GM18502 (cell line): ENCODE measurements around the gene MCCD1.
"Not testable (repeated sequence)": the region's sequence is repeated elsewhere in the genome, so short reads cannot be mapped to it uniquely, and the experiment has no call there.

ENCODE experiments used
- ATAC-seq: cut with Tn5 transposase; IDR thresholded peaks from one replicate; pipeline ENCODE4 v1.9.1; 2021; ENCODE audit warnings: mild to moderate bottlenecking; ENCODE audit not compliant: unreplicated experiment, poor library complexity

MCCD1 gene, protein sequence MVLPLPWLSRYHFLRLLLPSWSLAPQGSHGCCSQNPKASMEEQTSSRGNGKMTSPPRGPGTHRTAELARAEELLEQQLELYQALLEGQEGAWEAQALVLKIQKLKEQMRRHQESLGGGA

DNA sequence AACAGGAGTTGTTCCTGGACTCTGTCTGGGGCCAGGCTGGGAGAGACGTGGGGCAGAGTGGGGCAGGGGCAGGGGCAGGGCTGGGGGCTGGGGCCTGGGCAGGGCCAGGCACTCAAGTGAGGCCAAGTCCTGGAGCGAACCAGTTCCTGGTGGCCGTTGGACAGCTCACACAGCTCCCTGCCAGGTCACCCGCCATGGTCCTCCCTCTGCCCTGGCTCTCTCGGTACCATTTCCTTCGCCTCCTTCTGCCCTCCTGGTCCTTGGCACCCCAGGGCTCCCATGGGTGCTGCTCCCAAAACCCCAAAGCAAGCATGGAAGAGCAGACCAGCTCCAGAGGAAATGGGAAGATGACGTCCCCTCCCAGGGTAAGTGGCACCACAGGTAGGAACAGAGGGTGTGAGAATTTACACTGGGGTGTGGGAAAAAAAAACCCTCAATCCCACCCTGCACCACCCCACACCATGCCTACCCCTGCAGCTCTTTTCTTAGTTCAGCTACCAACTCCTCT lies at the start of gene MCCD1:
Gene MCCD1, plus strand, starts transcription at position 142 of the 508 bp plus-strand sequence. Its CDS starts 53 bp downstream, at position 195.
- no peak for ATAC-seq

DNA sequence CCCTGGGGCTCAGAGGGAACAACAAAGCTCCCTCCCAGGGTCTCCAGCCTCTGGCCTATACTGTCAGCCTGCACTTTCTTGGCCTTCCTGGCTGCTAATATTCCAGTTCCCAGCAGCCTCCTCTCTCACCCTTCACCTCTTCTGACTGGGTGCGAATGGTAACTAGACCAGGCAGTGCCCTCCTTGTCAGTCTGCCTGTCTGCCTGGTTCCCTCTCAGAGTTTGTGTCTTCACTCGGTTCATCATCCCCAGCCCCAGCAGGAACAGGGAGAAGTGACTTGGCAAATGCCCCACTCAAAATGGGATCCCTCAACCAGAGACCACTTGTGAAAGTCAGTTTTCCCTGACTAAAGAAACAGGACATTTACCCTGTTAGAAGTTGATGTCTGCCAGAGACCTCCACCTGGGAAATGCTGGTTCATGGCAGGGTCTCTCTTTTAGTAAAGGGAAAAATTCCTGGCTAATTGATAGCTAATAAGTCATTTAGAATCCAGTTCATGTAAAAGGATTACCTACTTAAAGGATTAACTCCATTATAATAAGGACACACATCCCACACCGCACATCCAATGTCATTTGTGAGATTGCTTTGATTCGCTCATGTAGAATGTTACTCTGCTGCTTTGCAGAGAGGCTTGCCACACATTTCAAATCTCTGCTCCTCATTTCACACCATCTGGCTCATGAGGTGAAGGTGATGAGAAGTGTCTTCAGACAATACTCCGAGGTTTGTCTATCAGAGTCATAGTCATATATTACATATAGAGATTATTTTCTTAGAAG lies 49.4 kb upstream of the MCCD1 start:
- no peak for ATAC-seq

DNA sequence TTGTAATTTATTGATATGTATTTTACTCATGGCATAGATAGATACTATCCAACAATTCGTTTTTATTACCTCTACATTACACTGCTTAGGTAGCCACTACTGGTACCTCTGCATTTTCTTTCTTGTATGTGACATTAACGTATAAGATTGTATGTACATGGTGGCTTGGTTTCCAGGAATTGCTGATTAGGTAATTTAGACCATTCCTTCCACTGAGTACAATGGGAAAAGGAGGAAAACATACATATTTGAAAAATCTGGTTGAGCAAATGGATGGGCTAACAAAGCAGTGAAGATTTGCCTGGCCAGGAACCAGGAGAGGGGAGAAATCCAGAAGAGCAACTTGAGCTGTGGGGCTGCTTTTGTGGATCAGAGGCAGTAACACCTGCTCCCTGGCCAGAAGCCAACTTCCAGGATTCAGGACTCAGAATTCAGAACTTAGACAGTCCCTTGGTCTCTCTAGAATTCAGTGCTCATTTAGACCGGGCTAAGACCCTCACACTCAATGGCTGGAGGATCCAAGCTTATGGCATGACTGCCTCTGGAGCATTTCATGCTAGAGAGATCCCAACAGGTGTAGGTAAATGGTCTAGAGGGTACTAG lies 48.7 kb upstream of the MCCD1 start:
- ATAC-seq: no peak

DNA sequence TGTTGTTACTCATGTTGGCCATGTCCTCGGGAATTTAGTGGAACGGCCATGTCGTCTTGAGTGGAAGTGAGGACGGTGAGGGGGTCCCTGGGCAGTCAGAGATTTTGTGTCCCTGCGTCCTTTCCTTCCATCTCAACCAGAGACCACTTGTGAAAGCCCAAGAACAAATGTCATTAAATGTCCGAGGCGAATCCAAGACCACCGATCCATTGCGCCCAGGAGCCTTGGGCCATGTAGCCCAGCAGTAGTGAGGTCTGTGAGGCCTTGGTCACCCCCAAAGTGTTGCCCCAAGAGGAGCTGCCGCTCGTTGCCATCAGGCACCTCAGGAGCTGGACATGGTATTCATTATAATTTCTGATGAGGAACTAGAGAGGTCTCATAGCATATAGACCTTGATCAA lies 48.2 kb upstream of the MCCD1 start:
- ATAC-seq: no peak

DNA sequence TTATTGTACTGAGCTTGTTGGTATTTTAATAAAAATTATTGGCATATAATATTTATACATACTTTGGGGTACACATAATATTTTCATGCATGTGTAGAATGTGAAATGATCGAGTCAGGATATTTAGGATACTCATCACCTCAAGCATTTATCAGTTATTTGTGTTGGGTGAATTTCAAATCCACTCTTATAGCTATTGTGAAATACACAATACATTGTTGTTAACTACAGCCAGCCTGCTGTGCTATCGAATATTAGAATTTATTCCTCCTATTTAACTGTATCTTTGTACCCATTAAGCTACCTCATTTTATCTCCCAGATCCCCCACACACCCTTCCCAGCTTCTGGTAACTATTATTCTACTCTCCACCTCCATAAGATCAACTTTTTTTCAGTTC lies 45.4 kb upstream of the MCCD1 start:
- ATAC-seq: no peak

DNA sequence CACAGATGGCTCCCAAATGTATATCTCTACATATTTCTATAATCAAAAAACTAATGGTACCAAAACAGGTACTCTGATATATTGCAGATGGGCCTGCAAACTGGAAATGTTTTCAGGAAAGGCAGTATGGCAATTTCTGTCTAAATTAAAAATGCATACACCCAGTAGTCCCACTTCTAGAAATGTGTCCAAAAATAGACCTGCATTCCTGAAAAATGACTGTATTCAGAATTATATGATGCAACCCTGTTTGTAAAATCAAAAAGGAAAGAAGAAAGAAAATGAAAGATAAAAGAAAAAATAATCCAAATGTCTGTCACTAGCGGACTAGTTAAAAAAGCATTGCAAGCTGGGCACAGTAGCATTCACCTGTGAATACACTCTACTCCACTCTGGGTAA lies 43.7 kb upstream of the MCCD1 start:
- no peak for ATAC-seq

DNA sequence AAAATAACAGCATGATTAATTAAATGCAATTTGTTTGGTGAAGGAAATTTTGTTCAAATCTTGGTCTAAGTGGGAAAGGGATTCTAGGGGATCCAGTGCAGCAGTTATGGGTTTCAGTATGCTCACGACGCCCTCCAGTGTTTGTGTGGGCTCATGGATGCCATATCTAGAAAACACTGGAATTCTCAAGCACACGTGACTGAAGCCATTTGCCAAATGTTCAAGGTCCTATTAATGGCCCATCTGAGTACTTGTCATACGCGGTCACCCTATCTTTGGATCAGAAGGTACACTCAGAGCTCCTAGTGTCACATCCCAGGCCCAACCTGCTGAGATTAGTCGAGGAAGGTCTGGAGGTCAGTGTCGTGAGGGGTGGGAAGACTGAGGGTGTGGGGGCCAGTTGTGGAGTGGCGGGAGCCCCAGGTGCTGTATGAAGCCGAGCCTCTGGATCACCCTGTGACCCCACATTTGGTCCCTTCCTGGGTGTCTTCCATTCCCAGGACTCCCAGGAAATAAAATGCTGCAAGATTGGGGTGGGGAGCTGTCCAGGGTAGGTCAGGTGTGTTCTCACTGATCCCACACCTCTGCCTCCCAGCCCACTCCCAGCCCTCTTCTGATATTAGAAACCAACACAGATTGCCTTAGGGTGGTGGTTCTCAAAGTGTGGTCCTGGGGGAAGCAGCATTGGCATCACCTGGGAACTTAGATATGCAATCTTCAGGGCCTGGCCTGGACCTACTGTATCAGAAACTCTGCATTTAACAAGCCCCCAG lies 42.5 kb upstream of the MCCD1 start:
- ATAC-seq: not testable (repeated sequence)

DNA sequence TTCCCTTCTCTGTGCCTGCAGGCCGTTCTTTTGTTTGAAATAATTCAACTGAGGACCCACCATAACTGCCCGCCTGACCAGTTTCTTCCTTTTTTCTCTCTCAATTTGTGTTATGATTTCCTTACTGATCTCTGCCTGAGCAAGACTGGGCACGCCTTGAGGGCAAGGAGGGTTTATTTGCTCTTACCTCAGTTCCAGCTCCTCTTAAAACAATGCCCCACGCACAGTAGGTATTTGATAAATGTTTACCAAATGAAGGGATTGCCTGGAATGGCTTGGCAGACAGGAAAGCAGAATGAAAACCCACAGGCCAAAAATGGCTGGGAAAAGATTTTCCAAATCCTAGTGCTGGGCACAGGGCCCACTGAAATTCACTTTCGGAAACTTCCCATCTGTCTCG lies 41.1 kb upstream of the MCCD1 start:
- ATAC-seq: not testable (repeated sequence)

DNA sequence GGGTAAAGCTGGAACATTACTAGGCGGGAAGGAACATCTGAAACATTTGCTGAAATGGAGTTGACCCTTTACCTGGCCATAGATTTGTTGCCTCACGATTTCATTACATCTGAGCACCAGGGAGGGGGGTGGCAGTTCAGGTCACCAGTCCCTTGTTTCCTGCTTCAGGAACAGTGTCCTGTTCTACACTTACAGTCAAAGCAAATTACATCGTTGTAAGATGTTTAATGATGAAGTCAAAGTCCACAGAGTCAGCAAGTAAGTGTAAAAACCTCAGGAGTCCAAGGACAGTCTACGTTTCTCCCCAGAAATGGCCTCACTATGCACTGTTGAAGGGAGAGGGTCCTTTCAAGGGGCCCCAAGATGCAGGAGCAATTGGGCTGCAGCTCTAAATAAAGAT lies 39.7 kb upstream of the MCCD1 start:
- no peak for ATAC-seq

DNA sequence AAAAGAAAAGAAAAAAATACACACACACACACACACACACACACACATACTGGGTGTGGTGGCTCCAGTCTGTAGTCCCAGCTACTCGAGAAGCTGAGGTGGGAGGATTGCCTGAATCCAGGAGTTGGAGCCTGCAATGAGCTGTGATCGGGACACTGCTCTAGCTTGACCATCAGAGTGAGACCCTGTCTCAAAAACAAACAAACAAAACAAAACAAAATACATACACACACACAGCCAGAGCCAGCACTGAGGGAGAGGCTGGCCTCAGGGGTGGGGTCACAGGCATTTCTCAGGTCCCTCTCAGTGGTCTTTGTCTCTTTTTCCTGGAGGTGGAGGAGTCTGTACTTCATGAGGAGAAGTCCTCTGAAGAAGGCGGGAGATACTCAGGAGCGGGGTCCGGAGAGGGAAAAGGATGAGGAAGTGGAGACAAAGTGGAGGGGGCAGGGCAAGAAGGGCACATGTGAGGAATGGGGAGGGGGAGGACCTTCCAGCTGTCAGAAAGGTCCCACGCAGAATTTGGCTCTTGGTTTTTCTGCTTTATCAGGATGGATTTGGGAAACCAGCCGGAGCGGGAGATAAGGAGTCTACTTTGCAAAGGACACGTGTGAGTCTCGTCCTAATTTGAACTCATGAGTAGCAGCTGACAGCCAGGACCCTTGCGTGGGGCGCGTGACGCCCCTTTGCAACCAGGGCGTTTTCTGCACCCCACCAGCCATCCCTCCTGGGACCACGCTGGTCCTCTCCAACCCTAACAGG lies 38.5 kb upstream of the MCCD1 start:
- no peak for ATAC-seq

DNA sequence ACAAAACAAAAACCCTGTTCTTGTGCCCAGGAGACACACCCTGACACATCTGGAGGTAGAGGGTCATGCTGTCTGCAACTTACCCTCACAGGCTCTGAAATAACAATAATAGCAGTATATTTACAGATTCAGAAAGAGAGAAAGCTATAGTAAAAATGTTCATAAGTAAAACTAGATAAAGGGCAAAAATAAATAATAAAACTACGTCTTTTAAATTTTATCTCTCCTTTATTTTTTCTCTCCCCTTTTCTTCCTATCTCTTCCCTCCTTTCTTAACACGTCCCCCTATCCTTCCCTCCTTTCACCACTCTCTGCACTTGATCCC lies 35.2 kb upstream of the MCCD1 start:
- ATAC-seq: not testable (repeated sequence)

DNA sequence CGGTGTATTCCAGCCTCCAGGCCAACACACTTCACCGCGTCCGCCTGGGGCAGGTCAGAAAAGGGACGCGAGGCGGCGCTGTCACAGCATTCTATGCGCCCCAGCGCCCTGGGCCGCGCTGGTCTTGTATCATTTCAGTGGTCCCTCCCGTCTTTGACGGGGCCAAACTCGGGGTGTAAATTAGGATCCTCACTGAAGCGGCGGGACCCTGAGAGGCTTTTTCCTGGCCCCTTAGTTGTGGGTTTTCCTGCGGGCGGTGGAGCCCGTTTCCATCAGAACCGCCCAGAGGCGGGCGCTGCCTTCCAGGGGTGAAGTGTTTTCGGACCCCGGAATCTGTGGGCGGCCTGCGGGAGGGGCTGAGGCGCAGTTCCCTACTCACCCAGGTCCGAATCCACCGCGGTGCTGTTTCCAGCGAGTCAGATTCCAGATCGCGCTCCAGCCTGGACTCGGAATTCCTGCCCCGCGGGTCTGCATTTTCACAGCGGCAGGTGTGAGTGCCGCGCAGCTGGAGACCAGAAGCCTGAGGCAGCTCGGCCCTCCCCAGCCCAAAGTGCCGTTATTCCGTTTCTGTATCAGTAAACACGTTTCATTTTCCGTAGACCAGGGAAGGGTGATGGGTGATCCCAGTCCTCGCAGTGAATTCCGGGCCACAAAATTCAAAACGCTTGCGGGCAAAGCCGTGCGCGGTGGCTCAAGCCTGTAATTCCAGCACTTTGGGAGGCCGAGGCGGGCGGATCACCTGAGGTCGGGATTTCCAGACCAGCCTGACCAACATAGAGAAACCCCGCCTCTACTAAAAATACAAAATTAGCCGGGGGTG lies 34.7 kb upstream of the MCCD1 start:
- ATAC-seq: peak; percentile 39

DNA sequence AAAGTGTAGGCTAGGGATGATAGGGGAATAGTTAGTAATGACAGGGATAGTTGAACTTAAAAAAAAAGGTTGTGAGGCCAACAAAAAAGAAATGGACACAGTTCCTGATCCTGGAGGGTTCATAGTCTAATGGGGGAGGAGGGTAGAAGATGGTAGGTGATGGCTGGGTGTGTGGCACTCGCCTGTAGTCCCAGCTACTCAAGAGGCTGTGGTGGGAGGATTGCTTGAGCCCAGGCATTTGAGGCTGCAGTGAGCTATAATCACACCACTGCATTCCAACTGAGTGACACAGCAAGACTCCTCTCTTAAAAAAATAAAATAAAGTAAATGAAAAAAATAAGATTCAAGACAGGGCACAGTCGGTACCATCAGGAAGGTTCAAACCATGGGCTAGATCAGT lies 33.2 kb upstream of the MCCD1 start:
- ATAC-seq: no peak

DNA sequence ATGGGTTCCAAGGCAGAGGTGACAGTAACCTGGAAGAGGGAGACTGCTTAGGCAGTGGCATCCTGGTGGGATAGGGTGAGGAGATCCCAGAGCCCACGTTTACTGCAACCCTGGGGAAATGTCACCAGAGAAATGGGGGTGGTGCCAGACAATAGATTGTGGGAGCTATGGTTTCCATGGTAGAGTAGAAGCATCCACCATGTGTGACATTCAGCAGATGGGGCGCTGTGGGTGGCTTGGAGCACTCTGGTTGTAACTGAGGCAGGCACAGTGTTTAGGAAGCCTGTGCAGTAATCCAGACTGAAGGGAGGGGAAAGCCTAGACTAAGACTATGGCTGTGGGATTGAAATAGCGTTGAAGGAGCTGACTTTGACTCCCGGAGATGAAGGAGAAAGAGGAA lies 31.9 kb upstream of the MCCD1 start:
- ATAC-seq: not testable (repeated sequence)

DNA sequence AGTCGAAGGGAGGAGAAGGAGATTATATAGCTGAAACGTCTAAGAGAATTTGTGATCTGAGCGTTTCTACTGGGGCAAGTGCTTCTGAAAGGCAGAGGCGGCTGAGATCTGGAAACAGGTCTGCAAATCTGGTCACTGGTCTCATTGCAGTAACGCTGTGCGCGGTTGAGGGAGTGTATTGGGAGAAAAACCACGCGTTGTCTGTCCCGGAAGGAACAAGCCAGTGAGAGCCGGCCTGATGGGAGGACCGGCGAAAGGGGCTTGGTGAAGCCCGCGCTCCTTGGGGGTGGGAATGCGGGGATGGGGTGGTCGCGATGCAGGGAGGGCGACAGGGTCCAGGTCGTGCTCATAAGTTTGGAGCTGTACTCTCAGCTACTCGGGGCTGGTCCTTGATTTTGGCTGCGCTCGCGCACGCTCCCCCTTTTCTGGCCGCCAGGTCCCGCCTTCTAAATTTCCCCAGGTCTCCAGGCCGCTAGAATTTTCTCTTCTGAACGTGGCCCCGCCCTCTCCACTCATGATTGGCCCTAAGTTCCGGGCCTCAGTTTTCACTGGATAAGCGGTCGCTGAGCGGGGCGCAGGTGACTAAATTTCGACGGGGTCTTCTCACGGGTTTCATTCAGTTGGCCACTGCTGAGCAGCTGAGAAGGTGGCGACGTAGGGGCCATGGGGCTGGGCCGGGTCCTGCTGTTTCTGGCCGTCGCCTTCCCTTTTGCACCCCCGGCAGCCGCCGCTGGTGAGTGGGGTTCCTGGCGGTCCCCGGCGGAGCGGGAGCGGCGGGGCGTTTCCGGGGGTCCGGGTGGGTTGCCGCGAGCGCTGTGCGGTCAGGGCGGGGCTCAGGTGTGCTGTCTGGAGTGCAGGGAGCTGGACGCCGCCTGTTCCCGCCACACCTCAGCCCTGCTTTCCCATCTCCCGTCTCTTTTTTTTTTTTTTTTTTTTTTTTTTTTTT lies 31.0 kb upstream of the MCCD1 start, which contains the start of gene MICB:
Gene MICB, plus strand, starts transcription at position 615 of the 946 bp plus-strand sequence. Its CDS starts 49 bp downstream, at position 664.
- ATAC-seq: peak; percentile 51

DNA sequence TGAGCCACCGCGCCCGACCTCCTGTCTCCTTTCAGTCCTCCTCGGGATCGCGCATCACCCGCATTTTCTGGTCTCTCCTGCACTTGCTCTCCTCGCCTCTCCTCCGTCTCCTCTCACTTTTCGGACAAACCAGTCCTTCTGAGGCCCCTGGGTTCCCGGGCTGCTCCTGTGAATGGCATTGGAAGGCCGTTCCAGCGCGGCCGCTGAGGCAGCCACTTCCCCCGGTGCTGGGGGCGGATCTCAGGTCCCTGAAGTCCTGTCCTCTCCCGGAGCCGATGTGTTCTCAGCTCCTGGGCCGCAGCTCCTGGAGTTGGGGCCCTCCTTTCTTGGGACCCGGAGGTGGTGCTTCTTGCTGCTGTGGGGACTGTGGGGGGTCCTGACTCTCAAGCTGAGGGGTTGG lies 30.0 kb upstream of the MCCD1 start:
- ATAC-seq: no peak

DNA sequence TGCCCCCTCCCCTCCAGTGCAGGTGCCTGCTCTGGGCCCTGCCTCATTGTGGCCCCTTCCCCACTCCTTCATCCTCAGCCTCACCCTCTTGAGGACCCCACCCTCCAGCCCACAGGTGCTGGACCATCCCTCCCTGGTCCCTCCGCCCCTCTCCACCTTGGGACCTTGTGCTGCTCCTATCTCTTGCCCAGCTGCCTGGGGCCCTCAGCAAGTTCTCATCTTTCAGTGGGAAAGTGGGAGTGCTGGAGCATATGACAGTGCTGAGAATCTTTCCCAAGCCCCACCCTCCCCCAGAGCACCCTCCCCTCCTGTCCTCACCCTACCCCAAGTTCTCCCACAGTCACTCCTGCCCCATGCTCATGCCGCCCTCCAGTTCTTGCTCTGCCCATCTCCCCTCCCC lies 29.1 kb upstream of the MCCD1 start:
- not testable (repeated sequence) for ATAC-seq

DNA sequence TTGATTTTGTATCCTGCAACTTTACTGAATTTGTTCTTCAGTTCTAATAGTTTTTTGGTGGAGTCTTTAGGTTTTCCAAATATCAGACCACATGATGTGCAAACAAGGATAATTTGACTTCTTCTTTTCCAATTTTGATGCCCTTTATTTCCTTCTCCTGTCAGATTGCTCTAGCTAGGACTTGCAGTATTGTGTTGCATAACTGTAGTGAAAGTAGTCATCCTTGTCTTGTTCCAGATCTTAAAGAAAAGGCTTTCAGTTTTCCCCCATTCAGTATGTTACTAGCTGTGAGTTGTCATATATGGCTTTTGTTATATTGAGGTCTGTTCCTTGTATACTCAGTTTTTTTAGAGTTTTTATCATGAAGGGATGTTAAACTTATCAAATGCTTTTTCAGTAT lies 26.2 kb upstream of the MCCD1 start:
- ATAC-seq: no peak
